UCSD-AML1 (cell line): ENCODE data around the gene KIAA1328.

Experiments used
- DNase-seq: peaks from one replicate; lab custom pipeline; 2025; ENCODE audit not compliant: unreplicated experiment; lab: John Stamatoyannopoulos, UW

The KIAA1328 gene

GRCh38 chr18:37274309-37275236 is 445.6 kb downstream of the KIAA1328 start:
- no peak for DNase-seq

- DNase-seq = no peak
These were observed 446.4 kb downstream of the KIAA1328 start for GRCh38 chr18:37275237-37275741.

GRCh38 chr18:37276111-37276890 is 447.4 kb downstream of the KIAA1328 start:
- DNase-seq = no peak

GRCh38 chr18:37277804-37278203 is 448.9 kb downstream of the KIAA1328 start:
- DNase-seq = no peak
